Measurements from ENCODE around the gene CCNT2. TPM values are rescaled to one million over a fixed set of nuclear protein-coding genes. Genes with fewer than 3 reads are reported as not detected.

Gene CCNT2
- total RNA-seq, 2 experiments from 2014 or later = 28.9 to 31.8 TPM

GRCh38 chr2:134917888-134918525 lies 615 bp upstream of the CCNT2 start:
- POLR2A ChIA-PET = interaction anchor here (0.6 to 1.2 kb wide), 3 partner anchors 700 to 988 kb away, joined by 3 to 5 read pairs (median 3); no protein-coding TSS in a partner anchor
- CTCF ChIA-PET = interaction anchor here (0.9 to 1.4 kb wide), 3 partner anchors 24 to 466 kb away, joined by 3 read pairs; no protein-coding TSS in a partner anchor

DNA sequence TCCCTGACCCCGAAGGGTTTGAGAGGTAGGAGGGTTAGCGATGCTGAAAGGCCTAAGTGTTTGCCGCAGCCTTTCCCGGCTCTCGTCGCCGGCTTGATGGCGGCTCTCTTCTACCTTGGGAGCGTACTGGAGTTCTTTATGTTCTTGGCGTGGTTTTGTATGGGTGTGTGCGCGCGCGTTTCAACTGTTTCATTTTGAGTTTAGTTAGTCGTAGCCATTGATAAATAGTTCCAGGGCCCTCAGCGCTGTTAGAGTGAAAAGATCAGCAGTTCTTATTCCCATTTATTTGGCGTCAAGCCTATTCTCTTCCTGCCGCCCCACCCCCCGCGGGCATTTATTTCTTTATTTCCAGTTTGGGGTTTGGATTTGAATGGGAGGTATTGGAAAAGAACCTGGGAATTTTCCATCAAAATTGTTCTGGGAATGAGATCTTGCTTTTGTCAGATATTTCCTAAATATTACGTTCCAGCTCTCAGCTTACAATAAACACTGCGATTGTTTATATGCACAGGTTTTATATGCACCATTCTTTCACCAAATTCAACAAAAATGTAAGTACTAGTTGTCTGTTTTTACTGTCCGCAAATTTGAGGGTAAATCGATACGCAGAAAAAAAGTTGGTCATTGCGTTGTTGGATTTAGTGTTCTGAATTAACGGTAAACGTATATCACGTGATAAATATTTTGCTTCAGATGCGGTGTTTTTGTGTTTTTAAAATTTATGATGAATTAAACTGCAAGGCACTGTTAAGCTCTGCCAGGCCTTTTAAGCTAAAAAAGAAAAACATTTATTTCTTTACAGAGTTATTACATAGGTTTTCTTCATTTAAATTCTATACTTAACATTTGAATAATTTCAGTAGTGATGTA lies 954 bp downstream of the CCNT2 start:
- POLR2A ChIA-PET = interaction anchor here (1.2 kb wide), 1 partner anchor 986 kb away, joined by 5 read pairs; no protein-coding TSS in a partner anchor

DNA sequence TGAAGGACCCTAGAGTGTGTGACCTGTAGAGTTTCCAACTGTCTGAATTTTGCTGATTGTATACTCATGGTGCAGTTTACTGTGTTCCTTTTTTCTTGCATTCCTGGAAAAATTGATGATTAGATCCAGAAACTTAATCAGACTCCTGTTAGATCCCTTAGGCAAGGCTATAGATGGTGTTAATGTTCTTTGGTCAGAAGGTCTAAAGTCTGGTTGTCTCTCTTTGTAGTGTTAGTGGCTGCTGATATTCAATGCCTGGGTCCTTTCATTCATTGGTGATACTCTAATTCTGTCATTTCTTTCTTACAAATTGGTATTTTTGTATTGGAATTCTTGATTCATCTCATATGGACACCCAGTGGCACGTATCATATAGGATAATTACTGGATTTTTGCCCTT lies 6.3 kb downstream of the CCNT2 start:
- CTCF ChIA-PET = no interaction called here
- POLR2A ChIA-PET = no interaction called here

More for the DNA sequence above, 954 bp downstream of the CCNT2 start:
- CTCF ChIA-PET = interaction anchor here (0.5 to 1.0 kb wide), 2 partner anchors 22 to 178 kb away, joined by 3 read pairs; no protein-coding TSS in a partner anchor

GRCh38 chr2:134926231-134926931 lies 7.8 kb downstream of the CCNT2 start:
- ChIA-PET POLR2A (no interaction called here), CTCF (no interaction called here)

DNA sequence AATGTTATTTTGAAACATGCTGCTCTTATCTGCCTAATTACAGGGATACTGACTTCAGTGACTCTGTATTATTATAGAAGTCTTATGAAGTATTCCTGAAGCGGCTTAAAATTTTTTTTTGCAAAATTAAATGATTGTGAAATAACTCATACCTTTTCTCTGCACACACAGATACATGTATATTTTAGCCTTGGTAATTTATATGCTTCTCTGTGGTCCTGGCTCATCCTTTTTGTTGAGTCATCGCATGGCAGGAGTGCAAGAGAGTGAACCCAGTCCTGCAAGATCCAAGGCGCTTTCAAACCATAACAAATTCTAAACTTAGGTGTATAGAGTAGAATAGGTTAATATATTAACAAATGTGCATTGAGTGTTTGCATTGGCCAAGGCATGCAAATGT lies 8.6 kb downstream of the CCNT2 start:
- CTCF ChIA-PET = interaction anchor here (1.2 kb wide), 1 partner anchor 23 kb away, joined by 3 read pairs; no protein-coding TSS in a partner anchor
- POLR2A ChIA-PET = no interaction called here

DNA sequence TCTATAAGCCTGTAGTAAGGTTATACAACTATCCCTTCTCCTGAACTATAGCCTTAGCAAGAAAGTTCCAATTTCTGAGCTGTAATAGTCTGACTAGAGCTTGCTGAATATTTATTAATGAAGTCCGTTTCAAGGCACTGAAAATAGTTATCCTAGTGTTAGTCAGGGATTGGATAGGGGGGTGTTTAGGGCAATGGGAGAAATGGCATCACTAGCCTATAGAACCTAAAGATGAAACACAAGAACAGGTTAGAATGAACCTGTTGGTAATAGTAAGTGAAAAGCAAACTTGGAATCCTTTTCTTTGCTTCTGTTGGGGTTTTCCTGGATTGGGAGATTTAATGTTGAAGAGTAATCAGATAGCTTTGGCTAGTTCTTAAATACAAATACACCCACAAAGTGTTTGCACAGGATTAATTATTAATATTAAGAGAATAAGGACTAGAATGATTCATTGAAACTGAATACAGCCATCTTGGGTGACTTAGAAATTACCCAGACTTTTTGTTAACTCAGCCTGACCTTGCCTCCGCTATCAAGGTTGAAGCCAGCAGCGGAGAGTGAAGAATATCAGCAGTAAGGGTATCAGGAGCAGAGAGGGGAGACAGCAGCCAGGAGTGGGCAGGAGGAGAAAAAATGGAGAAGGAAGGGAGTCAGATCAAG lies 14.4 kb downstream of the CCNT2 start:
- ChIA-PET POLR2A (no interaction called here), CTCF (no interaction called here)

- ChIA-PET CTCF (no interaction called here), POLR2A (no interaction called here)
Observed at GRCh38 chr2:134933732-134934131, 15.1 kb downstream of the CCNT2 start.

DNA sequence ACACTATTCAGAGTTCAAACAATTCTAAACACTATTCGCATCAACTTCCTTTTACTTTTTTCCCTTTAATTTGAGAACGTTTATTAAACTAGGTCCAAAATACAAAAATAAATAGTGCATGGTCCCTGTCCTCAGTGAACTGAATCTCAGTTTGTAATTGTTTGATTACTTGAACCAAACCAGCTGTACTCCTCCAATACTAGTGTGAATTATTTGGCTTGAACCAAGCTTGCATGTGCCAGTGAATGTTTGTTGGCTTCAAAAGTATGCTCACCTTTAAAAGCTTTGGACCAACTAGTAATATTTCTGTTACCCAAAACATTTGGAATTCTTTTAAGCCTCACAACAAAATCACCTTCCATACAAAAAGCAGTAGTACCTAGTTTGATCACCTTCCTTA lies 15.5 kb downstream of the CCNT2 start:
- POLR2A ChIA-PET = no interaction called here
- CTCF ChIA-PET = no interaction called here

GRCh38 chr2:134934641-134935040 lies 16.0 kb downstream of the CCNT2 start:
- ChIA-PET POLR2A (no interaction called here), CTCF (no interaction called here)

DNA sequence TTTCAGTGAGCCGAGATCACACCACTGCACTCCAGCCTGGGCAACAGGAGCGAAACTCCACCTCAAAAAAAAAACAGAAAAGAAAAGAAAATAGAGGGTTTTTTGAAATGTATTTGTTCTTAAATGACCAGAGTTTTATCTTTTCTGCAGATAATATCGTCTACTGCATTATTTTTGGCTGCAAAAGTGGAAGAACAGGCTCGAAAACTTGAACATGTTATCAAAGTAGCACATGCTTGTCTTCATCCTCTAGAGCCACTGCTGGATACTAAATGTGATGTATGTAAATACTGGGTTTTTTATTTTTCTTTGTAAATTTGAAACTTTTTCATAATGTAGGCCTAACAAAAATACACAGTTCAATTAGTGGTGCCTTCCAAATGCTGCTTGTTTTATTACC lies 18.1 kb downstream of the CCNT2 start:
- ChIA-PET POLR2A (no interaction called here), CTCF (no interaction called here)

DNA sequence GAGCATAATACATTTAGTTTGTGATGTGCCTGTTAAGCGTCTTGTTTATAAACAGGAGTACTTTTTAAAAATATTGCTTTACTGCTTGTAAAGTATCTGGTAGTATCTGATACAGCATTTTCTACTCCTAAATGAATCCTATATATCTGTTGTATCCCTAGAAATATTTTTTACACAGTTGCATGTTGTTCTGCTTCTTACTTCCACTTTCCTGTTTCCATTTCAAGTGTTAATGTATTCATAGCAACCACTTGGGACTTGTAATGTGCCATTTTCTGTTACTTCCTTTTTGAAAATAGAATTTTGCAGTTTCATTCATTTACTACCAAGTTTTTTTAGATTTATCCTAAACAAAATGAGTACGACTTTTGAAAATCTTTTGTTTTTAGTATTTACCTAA lies 24.9 kb downstream of the CCNT2 start:
- ChIA-PET POLR2A (no interaction called here), CTCF (no interaction called here)

- ChIA-PET CTCF (no interaction called here), POLR2A (no interaction called here)
Observed at GRCh38 chr2:134944975-134945374, 26.4 kb downstream of the CCNT2 start.

DNA sequence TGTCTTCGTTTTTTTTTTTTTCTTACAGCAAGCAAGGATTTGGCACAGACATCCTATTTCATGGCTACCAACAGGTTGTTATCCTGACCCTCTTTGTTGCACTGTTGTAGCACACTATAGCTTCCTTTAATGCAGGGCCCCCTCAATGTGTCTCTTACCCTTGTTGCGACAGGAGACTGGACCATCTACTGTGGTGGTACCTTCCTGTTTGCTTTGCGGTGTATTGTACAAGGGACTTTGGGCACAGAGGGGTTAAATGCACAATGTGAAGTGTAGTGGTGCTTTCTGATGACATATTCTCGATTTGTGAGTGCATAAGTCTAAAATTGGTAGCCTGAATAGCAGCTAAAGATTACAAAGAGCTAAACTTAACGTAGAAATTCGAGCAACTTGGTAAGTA lies 27.5 kb downstream of the CCNT2 start:
- POLR2A ChIA-PET = interaction anchor here (0.5 to 0.7 kb wide), 2 partner anchors 21 to 1190 kb away, joined by 3 to 5 read pairs; no protein-coding TSS in a partner anchor
- CTCF ChIA-PET = interaction anchor here (0.7 kb wide), 1 partner anchor 315 kb away, joined by 3 read pairs; no protein-coding TSS in a partner anchor

DNA sequence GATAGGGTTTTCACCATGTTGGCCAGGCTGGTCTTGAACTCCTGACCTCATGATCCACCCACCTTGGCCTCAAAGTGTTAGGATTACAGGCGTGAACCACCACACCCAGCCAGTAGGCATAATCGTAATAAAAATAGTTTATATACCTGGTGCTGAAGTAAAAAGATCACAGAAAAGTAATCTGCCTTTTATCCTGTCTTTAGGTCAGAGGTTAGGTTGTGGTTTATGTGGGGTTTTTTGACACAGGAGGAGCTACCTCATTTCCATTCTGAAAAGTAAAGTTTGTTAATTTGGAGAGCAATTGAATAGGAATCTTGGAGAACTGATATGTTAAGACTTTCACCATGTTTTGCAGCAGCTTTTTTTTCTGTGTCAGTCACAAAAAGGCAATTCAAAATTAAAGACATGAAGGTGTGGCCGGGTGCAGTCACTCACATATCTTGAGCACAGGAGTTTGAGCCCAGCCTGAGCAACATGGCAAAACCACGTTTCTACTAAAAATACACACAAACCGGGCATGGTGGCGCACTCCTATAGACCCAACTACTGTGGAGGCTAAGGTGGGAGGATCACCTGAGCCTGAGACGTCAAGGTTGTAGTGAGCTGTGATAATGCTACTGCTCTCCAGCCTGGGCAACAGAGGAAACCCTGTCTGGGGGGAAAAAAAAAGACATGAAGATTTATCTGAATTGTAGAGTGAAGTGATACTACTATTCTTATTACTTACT lies 31.5 kb downstream of the CCNT2 start:
- CTCF ChIA-PET = interaction anchor here (1.3 kb wide), 1 partner anchor 22 kb away, joined by 3 read pairs; no protein-coding TSS in a partner anchor
- POLR2A ChIA-PET = no interaction called here

DNA sequence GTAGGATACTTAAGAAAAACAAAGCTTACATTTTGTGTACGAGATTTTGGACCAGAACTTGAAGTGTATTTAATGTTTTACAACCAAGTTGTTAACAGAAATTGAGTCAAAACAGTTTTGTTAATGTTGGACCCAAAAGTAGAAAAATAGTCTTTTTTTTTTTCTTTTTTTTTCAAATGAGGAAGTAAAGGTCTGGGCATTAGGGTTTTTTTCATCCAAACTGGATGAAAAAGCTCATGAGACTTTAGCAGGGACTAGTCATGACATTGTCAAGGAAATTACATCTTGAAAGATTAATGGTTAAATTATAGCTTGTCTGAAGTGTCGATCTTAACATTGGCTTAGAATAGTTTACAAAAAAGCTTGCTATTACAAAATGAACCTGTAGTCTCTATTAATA lies 32.3 kb downstream of the CCNT2 start:
- ChIA-PET CTCF (interaction anchor here (1.3 kb wide), 1 partner anchor 23 kb away, joined by 3 read pairs; no protein-coding TSS in a partner anchor), POLR2A (no interaction called here)

DNA sequence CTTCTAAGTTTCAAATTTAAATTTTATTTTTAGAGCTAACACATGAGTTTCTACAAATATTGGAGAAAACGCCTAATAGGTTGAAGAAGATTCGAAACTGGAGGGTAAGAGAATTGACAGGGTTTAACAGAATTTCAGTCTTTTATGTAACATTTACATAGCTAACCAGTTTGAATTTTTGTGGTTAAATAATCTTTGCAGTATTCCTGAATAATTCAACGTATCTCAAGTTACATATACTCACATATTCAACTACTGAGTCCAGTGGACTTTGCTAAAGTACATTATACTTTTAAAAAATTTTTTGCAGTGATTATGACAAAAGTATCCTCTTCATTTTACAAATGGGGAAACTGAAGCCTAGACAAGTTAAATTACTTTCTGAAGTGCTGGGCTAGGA lies 34.0 kb downstream of the CCNT2 start:
- POLR2A ChIA-PET = no interaction called here
- CTCF ChIA-PET = no interaction called here

GRCh38 chr2:134954065-134954464 lies 35.4 kb downstream of the CCNT2 start:
- CTCF ChIA-PET = no interaction called here
- POLR2A ChIA-PET = no interaction called here

DNA sequence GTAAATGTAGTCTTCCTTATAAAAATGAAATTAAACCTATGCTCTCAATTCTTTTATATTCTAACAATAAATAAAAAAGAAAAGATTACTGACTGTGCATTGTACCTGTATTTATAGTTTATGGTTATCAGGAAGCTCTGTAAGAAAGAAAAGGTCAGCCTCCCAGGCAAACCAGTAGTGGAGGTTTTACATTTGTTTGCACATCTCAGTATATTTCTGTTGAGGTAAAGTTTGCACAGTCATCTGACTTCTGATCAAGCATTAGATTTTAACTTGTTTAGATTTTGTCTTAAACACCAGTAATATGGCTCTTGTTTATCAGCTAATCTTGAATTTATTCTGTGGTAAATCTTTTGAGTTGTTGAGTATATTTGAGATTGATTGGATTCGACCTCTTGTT lies 37.1 kb downstream of the CCNT2 start:
- ChIA-PET POLR2A (no interaction called here), CTCF (no interaction called here)

- CTCF ChIA-PET = no interaction called here
Observed at GRCh38 chr2:134957477-134957876, 38.9 kb downstream of the CCNT2 start.

More at GRCh38 chr2:134957477-134957876, 38.9 kb downstream of the CCNT2 start:
- POLR2A ChIA-PET = no interaction called here

Measured in activated CD8-positive, alpha-beta memory T cell treated with anti-CD3 and anti-CD28 coated beads for 36 hours (primary cell).